Measurements from ENCODE around the gene ZIK1.

The ZIK1 gene

DNA sequence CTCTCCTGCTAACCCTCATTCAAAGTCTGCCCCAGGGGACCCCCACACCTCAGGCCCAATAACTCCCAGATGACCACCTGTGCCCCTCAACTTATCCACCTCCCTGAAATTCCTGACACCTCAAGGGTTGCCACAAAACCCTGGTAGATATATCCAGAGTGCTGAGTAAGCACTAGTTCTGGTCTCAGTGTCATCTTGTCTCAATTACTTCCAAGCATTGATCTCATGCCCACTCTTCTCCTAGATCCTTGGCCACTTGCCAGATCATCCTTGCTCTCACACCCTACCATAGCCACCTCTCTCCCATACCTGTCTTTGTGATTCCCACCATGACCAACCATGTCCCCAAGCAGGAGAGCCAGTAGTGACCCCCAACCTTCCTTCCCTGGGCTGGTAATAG lies 7.3 kb upstream of the ZIK1 start:
- TF ChIP-seq CREB1 (IDR thresholded peaks at IDR 0.05; ENCODE audit: low read depth) (no peak), TAF1 (IDR thresholded peaks at IDR 0.05; ENCODE audit: low read depth) (no peak), REST (IDR thresholded peaks at IDR 0.05; ENCODE audit: low read depth) (no peak), RAD21 (IDR thresholded peaks at IDR 0.05; ENCODE audit: low read depth) (no peak), FOXM1 (IDR thresholded peaks at IDR 0.05; ENCODE audit: borderline replicate concordance, low read depth) (no peak), TCF12 (IDR thresholded peaks at IDR 0.05; ENCODE audit: low read depth) (no peak), ZBTB7A (IDR thresholded peaks at IDR 0.05; ENCODE audit: low read depth) (no peak), YY1 (IDR thresholded peaks at IDR 0.05; ENCODE audit: low read depth) (no peak), TEAD4 (IDR thresholded peaks at IDR 0.05) (no peak), NFIC (IDR thresholded peaks at IDR 0.05) (no peak), CEBPB (IDR thresholded peaks at IDR 0.05) (no peak), EP300 (IDR thresholded peaks at IDR 0.05; ENCODE audit: borderline replicate concordance) (no peak), MAX (IDR thresholded peaks at IDR 0.05) (no peak)
- TF ChIP-seq, protein P1, sequence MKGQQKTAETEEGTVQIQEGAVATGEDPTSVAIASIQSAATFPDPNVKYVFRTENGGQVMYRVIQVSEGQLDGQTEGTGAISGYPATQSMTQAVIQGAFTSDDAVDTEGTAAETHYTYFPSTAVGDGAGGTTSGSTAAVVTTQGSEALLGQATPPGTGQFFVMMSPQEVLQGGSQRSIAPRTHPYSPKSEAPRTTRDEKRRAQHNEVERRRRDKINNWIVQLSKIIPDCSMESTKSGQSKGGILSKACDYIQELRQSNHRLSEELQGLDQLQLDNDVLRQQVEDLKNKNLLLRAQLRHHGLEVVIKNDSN (IDR thresholded peaks at IDR 0.05): no peak

DNA sequence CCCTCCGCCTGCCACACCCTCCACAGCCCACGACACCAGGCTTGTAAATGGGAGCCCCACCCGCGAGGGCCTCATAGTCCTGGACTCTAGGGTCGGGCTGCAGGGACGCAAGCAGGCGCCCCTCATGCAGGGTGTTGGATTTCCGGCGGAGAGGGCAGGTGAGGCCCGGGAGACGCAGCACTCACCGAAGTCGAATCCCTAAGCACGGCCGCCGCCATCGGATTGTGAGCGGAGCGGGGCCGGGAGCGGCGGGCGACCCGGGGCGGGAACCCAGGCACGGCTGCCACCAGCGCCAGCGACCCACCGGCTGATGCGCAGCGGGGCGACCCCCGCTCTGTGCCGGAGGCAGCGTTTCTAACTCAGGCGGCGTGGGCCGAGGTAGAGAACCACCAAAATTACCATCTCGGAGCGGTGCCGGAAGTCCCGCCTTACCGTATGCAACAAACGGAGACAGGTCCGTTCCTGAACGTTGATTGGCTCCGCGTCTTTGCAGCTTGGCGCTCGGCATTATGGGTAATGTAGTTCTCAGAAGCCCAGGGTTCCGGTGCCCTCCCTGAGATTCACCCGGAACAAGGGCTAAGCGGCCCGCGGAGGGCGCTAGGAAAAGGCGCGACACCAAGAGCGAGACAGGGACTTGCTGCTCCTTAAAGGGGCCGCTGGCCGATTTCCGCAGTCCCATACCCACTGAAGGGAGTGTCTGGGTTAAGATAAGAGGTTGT lies 5.3 kb upstream of the ZIK1 start, which contains the start of gene ZNF416:
ZNF416 (minus strand) TSS at position 425 of the 719 bp plus-strand sequence; CDS start at position 218, 207 bp downstream.
- TF ChIP-seq TCF12 (IDR thresholded peaks at IDR 0.05; ENCODE audit: low read depth): peak; percentile 30; the same call in 1 of the 2 replicates
- TF ChIP-seq, protein P1 (IDR thresholded peaks at IDR 0.05): no peak
- peak; percentile 43; the same call in 1 of the 2 replicates for TF ChIP-seq YY1 (IDR thresholded peaks at IDR 0.05; ENCODE audit: low read depth)
- TF ChIP-seq MAX (IDR thresholded peaks at IDR 0.05): peak; percentile 71; the same call in 1 of the 2 replicates
- TF ChIP-seq FOXM1 (IDR thresholded peaks at IDR 0.05; ENCODE audit: borderline replicate concordance, low read depth): no peak
- TF ChIP-seq NFIC (IDR thresholded peaks at IDR 0.05): no peak
- TF ChIP-seq ZBTB7A (IDR thresholded peaks at IDR 0.05; ENCODE audit: low read depth): no peak
- no peak for TF ChIP-seq CREB1 (IDR thresholded peaks at IDR 0.05; ENCODE audit: low read depth)
- TF ChIP-seq REST (IDR thresholded peaks at IDR 0.05; ENCODE audit: low read depth): no peak
- TF ChIP-seq RAD21 (IDR thresholded peaks at IDR 0.05; ENCODE audit: low read depth): peak; percentile 34; the same call in 1 of the 2 replicates
- no peak for TF ChIP-seq CEBPB (IDR thresholded peaks at IDR 0.05)
- TF ChIP-seq EP300 (IDR thresholded peaks at IDR 0.05; ENCODE audit: borderline replicate concordance): peak; percentile 7; the same call in 1 of the 2 replicates
- TF ChIP-seq TAF1 (IDR thresholded peaks at IDR 0.05; ENCODE audit: low read depth): peak; percentile 48; the same call in 1 of the 2 replicates
- TF ChIP-seq EGR1 (IDR thresholded peaks at IDR 0.05): no peak
- TF ChIP-seq TEAD4 (IDR thresholded peaks at IDR 0.05): no peak

GRCh38 chr19:57583104-57583520 lies 833 bp upstream of the ZIK1 start:
- TF ChIP-seq EP300 (IDR thresholded peaks at IDR 0.05; ENCODE audit: borderline replicate concordance): no peak

GRCh38 chr19:57587529-57587928 lies 3.6 kb downstream of the ZIK1 start:
- no peak for TF ChIP-seq TAF1 (IDR thresholded peaks at IDR 0.05; ENCODE audit: low read depth)
- TF ChIP-seq EP300 (IDR thresholded peaks at IDR 0.05; ENCODE audit: borderline replicate concordance): no peak

- no peak for TF ChIP-seq EP300 (IDR thresholded peaks at IDR 0.05; ENCODE audit: borderline replicate concordance)
- no peak for TF ChIP-seq ZBTB7A (IDR thresholded peaks at IDR 0.05; ENCODE audit: low read depth)
- TF ChIP-seq REST (IDR thresholded peaks at IDR 0.05; ENCODE audit: low read depth): no peak
- TF ChIP-seq NFIC (IDR thresholded peaks at IDR 0.05): no peak
- no peak for TF ChIP-seq TAF1 (IDR thresholded peaks at IDR 0.05; ENCODE audit: low read depth)
- no peak for TF ChIP-seq MAX (IDR thresholded peaks at IDR 0.05)
- TF ChIP-seq CEBPB (IDR thresholded peaks at IDR 0.05): no peak
- no peak for TF ChIP-seq TEAD4 (IDR thresholded peaks at IDR 0.05)
- no peak for TF ChIP-seq YY1 (IDR thresholded peaks at IDR 0.05; ENCODE audit: low read depth)
- no peak for TF ChIP-seq EGR1 (IDR thresholded peaks at IDR 0.05)
- no peak for TF ChIP-seq TCF12 (IDR thresholded peaks at IDR 0.05; ENCODE audit: low read depth)
- TF ChIP-seq, protein P1 (IDR thresholded peaks at IDR 0.05): no peak
- no peak for TF ChIP-seq CREB1 (IDR thresholded peaks at IDR 0.05; ENCODE audit: low read depth)
- no peak for TF ChIP-seq RAD21 (IDR thresholded peaks at IDR 0.05; ENCODE audit: low read depth)
- TF ChIP-seq FOXM1 (IDR thresholded peaks at IDR 0.05; ENCODE audit: borderline replicate concordance, low read depth): no peak
These were observed 15.4 kb downstream of the ZIK1 start for GRCh38 chr19:57599377-57599760.
